Measurements from ENCODE around the gene PAQR9. TPM values are rescaled to one million over a fixed set of nuclear protein-coding genes. Genes with fewer than 3 reads are reported as not detected.

Gene PAQR9
- total RNA-seq, 2 experiments from 2014 or later: not detected

GRCh38 chr3:142940472-142940871 is 23.0 kb downstream of the PAQR9 start:
- no peak for DNase-seq (ENCODE audit: low spot score)
- H3K4me2 ChIP-seq (ENCODE audit: low read length): no peak overlapping the region
- H3K9me3 ChIP-seq (ENCODE audit: low read length): no peaks in the 10 kb centered on the region
- no peak overlapping the region for H2AFZ ChIP-seq (ENCODE audit: low read length)
- H3K4me1 ChIP-seq (ENCODE audit: insufficient read depth, low read length, poor library complexity, severe bottlenecking): no peaks in the 10 kb centered on the region
- H3K36me3 ChIP-seq (ENCODE audit: insufficient read depth, low read length): no peaks in the 10 kb centered on the region
- CTCF ChIA-PET (ENCODE audit: unreplicated experiment): no interaction called here
- no TSS peak for BruUV-seq (replicated peaks)
- intact Hi-C loops (cut with micrococcal nuclease; ENCODE audit: unreplicated experiment): no loop called here
- H3K4me3 ChIP-seq (ENCODE audit: low read depth, low read length, poor library complexity, severe bottlenecking): no peak overlapping the region
- TF ChIP-seq EZH2phosphoT487 (IDR thresholded peaks at IDR 0.05; ENCODE audit: borderline replicate concordance, low read depth, low read length): no peak
- no peak for TF ChIP-seq CTCF (conservative IDR thresholded peaks at IDR 0.05; ENCODE audit: low read length)
- POLR2A ChIA-PET: interaction anchor here (0.6 to 1.5 kb wide), 2 partner anchors 65 to 358 kb away, joined by 4 to 5 read pairs; no protein-coding TSS in a partner anchor
- H3K9me2 ChIP-seq (ENCODE audit: insufficient read depth, low read length): no peaks in the 10 kb centered on the region
- H3K79me2 ChIP-seq (ENCODE audit: insufficient read depth, low read depth, low read length): no peaks in the 10 kb centered on the region
- H3K27ac ChIP-seq (ENCODE audit: low read depth, low read length, poor library complexity, severe bottlenecking): no peak overlapping the region
- H4K20me1 ChIP-seq (ENCODE audit: insufficient read depth, low read length): no peaks in the 10 kb centered on the region

- H3K4me1 ChIP-seq (ENCODE audit: insufficient read depth, low read length, poor library complexity, severe bottlenecking): no peaks in the 10 kb centered on the region
- no peak overlapping the region for H2AFZ ChIP-seq (ENCODE audit: low read length)
- POLR2A ChIA-PET: interaction anchor here (0.6 to 1.5 kb wide), 3 partner anchors 45 to 357 kb away, joined by 3 to 5 read pairs (median 4); no protein-coding TSS in a partner anchor
- BruUV-seq (replicated peaks): no TSS peak
- no peak for DNase-seq (ENCODE audit: low spot score)
- no peaks in the 10 kb centered on the region for H3K79me2 ChIP-seq (ENCODE audit: insufficient read depth, low read depth, low read length)
- no peaks in the 10 kb centered on the region for H3K9me2 ChIP-seq (ENCODE audit: insufficient read depth, low read length)
- H3K9me3 ChIP-seq (ENCODE audit: low read length): no peaks in the 10 kb centered on the region
- CTCF ChIA-PET (ENCODE audit: unreplicated experiment): no interaction called here
- H4K20me1 ChIP-seq (ENCODE audit: insufficient read depth, low read length): no peaks in the 10 kb centered on the region
- no peaks in the 10 kb centered on the region for H3K36me3 ChIP-seq (ENCODE audit: insufficient read depth, low read length)
- no peak overlapping the region for H3K27ac ChIP-seq (ENCODE audit: low read depth, low read length, poor library complexity, severe bottlenecking)
- no peak for TF ChIP-seq CTCF (conservative IDR thresholded peaks at IDR 0.05; ENCODE audit: low read length)
- TF ChIP-seq EZH2phosphoT487 (IDR thresholded peaks at IDR 0.05; ENCODE audit: borderline replicate concordance, low read depth, low read length): no peak
- H3K4me3 ChIP-seq (ENCODE audit: low read depth, low read length, poor library complexity, severe bottlenecking): no peak overlapping the region
- H3K4me2 ChIP-seq (ENCODE audit: low read length): no peak overlapping the region
- intact Hi-C loops (cut with micrococcal nuclease; ENCODE audit: unreplicated experiment): no loop called here
Observed at GRCh38 chr3:142940000-142940399, 23.5 kb downstream of the PAQR9 start.

- H3K27ac ChIP-seq (ENCODE audit: low read depth, low read length, poor library complexity, severe bottlenecking): no peak overlapping the region
- no peaks in the 10 kb centered on the region for H3K4me1 ChIP-seq (ENCODE audit: insufficient read depth, low read length, poor library complexity, severe bottlenecking)
- H3K79me2 ChIP-seq (ENCODE audit: insufficient read depth, low read depth, low read length): no peaks in the 10 kb centered on the region
- H3K4me3 ChIP-seq (ENCODE audit: low read depth, low read length, poor library complexity, severe bottlenecking): no peak overlapping the region
- TF ChIP-seq CTCF (conservative IDR thresholded peaks at IDR 0.05; ENCODE audit: low read length) (no peak), EZH2phosphoT487 (IDR thresholded peaks at IDR 0.05; ENCODE audit: borderline replicate concordance, low read depth, low read length) (no peak)
- DNase-seq (ENCODE audit: low spot score): no peak
- no peaks in the 10 kb centered on the region for H3K9me2 ChIP-seq (ENCODE audit: insufficient read depth, low read length)
- ChIA-PET POLR2A (no interaction called here), CTCF (ENCODE audit: unreplicated experiment) (no interaction called here)
- no peaks in the 10 kb centered on the region for H3K9me3 ChIP-seq (ENCODE audit: low read length)
- no peaks in the 10 kb centered on the region for H4K20me1 ChIP-seq (ENCODE audit: insufficient read depth, low read length)
- H3K36me3 ChIP-seq (ENCODE audit: insufficient read depth, low read length): no peaks in the 10 kb centered on the region
- H2AFZ ChIP-seq (ENCODE audit: low read length): no peak overlapping the region
- no peak overlapping the region for H3K4me2 ChIP-seq (ENCODE audit: low read length)
- BruUV-seq (replicated peaks): no TSS peak
- intact Hi-C loops (cut with micrococcal nuclease; ENCODE audit: unreplicated experiment): no loop called here
Observed at GRCh38 chr3:142935963-142936362, 27.5 kb downstream of the PAQR9 start.
